Measurements from ENCODE around the gene ATP9A.
"Not testable (repeated sequence)": the region's sequence is repeated elsewhere in the genome, so short reads cannot be mapped to it uniquely, and the experiment has no call there.

ATP9A gene

GRCh38 chr20:51791626-51792025, 23.4 kb upstream of the ATP9A start:
- DNase-seq (ENCODE audit: low read depth) = no peak

GRCh38 chr20:51790256-51790655, 22.1 kb upstream of the ATP9A start:
- no peak for DNase-seq (ENCODE audit: low read depth)

- no peak for DNase-seq (ENCODE audit: low read depth)
Observed at GRCh38 chr20:51789434-51789833, 21.2 kb upstream of the ATP9A start.

- no peak for DNase-seq (ENCODE audit: low read depth)
Observed at GRCh38 chr20:51788822-51789221, 20.6 kb upstream of the ATP9A start.

GRCh38 chr20:51784299-51784698, 16.1 kb upstream of the ATP9A start:
- no peak for DNase-seq (ENCODE audit: low read depth)

GRCh38 chr20:51778229-51778759, 10.1 kb upstream of the ATP9A start:
- DNase-seq (ENCODE audit: low read depth) = not testable (repeated sequence)

GRCh38 chr20:51775241-51775640, 7.1 kb upstream of the ATP9A start:
- no peak for DNase-seq (ENCODE audit: low read depth)

- DNase-seq (ENCODE audit: low read depth) = no peak
Observed at GRCh38 chr20:51772236-51772635, 4.0 kb upstream of the ATP9A start.

- DNase-seq (ENCODE audit: low read depth) = peak; percentile 68
Observed at GRCh38 chr20:51769976-51770615, 1.9 kb upstream of the ATP9A start.

- DNase-seq (ENCODE audit: low read depth) = no peak
Observed at GRCh38 chr20:51768759-51769517, 748 bp upstream of the ATP9A start.

- peak; percentile 46 for DNase-seq (ENCODE audit: low read depth)
Observed at GRCh38 chr20:51766994-51767866, 960 bp downstream of the ATP9A start.

- DNase-seq (ENCODE audit: low read depth) = not testable (repeated sequence)
Observed at GRCh38 chr20:51765381-51765780, 2.8 kb downstream of the ATP9A start.

GRCh38 chr20:51763965-51764602, 4.1 kb downstream of the ATP9A start:
- DNase-seq (ENCODE audit: low read depth) = peak; percentile 21

- DNase-seq (ENCODE audit: low read depth) = peak; percentile 55
Observed at GRCh38 chr20:51760905-51761546, 7.2 kb downstream of the ATP9A start.

GRCh38 chr20:51759769-51760510, 8.2 kb downstream of the ATP9A start:
- peak; percentile 69 for DNase-seq (ENCODE audit: low read depth)

- no peak for DNase-seq (ENCODE audit: low read depth)
Observed at GRCh38 chr20:51758978-51759544, 9.1 kb downstream of the ATP9A start.

- no peak for DNase-seq (ENCODE audit: low read depth)
Observed at GRCh38 chr20:51757226-51757625, 11.0 kb downstream of the ATP9A start.

GRCh38 chr20:51756653-51757052, 11.5 kb downstream of the ATP9A start:
- DNase-seq (ENCODE audit: low read depth) = no peak

- not testable (repeated sequence) for DNase-seq (ENCODE audit: low read depth)
Observed at GRCh38 chr20:51753220-51753619, 15.0 kb downstream of the ATP9A start.

- peak; percentile 95 for DNase-seq (ENCODE audit: low read depth)
Observed at GRCh38 chr20:51752343-51752951, 15.7 kb downstream of the ATP9A start.

Measured in EH (cell line).